ENCODE results near the gene SYNE1. TPM values are rescaled to one million over a fixed set of nuclear protein-coding genes. Genes with fewer than 3 reads are reported as not detected.

Gene SYNE1
- polyA plus RNA-seq, 1 donor from 2014 or later: 38.5 TPM

DNA sequence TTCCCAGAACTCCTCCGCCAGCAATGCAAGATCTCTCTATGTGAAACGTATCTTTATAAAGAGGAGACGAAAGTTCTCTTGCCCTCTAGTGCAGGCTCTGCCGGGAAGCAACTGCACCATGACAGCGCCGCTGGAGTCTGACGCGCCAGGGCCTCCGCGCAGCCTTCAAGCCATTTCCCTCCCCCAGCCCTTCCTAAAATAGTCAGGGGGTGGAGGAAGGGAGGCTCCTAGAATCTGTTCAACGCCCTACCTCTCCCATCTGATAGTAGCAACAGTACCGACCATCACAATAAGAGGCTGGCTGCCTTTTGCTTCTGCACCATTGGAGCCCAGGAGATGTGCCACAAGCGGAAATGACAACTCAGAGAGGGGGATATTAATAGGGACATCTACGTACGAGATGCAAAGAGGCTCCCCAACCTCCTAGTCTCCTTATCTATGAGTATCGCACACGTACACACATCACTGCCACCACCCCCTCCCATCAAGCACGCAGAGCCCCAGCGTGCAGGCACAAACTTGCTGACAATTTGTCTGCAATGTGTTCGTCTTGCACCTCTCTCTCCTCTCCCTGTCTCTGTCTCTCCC lies 1.0 kb downstream of the SYNE1 start:
- Histone ChIP-seq H3K79me2 (replicated peaks; ENCODE audit: insufficient read depth, low read length) (no peaks in the 10 kb centered on the region), H3K27ac (ENCODE audit: low read length) (peak overlapping the region; percentile 26), H2AFZ (ENCODE audit: low read depth, low read length) (peak overlapping the region; percentile 27), H3K27me3 (ENCODE audit: insufficient read depth, low read depth, low read length) (peaks cover 36% of the 10 kb centered on the region), H3F3A (ENCODE audit: insufficient read depth, low read length, poor library complexity, severe bottlenecking) (peaks cover 5% of the 10 kb centered on the region), H3K9me2 (ENCODE audit: insufficient read depth, low read length) (no peaks in the 10 kb centered on the region), H3K4me3 (ENCODE audit: low read length) (peak overlapping the region; percentile 75), H3K9me3 (ENCODE audit: low read length) (no peaks in the 10 kb centered on the region), H3K4me2 (ENCODE audit: low read length) (peak overlapping the region; percentile 62), H4K20me1 (ENCODE audit: insufficient read depth) (no peaks in the 10 kb centered on the region), H3K36me3 (ENCODE audit: insufficient read depth, low read length) (no peaks in the 10 kb centered on the region), H3K9ac (ENCODE audit: low read length) (peak overlapping the region; percentile 68)
- TF ChIP-seq, protein P1, sequence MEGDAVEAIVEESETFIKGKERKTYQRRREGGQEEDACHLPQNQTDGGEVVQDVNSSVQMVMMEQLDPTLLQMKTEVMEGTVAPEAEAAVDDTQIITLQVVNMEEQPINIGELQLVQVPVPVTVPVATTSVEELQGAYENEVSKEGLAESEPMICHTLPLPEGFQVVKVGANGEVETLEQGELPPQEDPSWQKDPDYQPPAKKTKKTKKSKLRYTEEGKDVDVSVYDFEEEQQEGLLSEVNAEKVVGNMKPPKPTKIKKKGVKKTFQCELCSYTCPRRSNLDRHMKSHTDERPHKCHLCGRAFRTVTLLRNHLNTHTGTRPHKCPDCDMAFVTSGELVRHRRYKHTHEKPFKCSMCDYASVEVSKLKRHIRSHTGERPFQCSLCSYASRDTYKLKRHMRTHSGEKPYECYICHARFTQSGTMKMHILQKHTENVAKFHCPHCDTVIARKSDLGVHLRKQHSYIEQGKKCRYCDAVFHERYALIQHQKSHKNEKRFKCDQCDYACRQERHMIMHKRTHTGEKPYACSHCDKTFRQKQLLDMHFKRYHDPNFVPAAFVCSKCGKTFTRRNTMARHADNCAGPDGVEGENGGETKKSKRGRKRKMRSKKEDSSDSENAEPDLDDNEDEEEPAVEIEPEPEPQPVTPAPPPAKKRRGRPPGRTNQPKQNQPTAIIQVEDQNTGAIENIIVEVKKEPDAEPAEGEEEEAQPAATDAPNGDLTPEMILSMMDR (IDR thresholded peaks at IDR 0.05; ENCODE audit: poor library complexity, severe bottlenecking): peak; percentile 29
- TF ChIP-seq, protein P2, sequence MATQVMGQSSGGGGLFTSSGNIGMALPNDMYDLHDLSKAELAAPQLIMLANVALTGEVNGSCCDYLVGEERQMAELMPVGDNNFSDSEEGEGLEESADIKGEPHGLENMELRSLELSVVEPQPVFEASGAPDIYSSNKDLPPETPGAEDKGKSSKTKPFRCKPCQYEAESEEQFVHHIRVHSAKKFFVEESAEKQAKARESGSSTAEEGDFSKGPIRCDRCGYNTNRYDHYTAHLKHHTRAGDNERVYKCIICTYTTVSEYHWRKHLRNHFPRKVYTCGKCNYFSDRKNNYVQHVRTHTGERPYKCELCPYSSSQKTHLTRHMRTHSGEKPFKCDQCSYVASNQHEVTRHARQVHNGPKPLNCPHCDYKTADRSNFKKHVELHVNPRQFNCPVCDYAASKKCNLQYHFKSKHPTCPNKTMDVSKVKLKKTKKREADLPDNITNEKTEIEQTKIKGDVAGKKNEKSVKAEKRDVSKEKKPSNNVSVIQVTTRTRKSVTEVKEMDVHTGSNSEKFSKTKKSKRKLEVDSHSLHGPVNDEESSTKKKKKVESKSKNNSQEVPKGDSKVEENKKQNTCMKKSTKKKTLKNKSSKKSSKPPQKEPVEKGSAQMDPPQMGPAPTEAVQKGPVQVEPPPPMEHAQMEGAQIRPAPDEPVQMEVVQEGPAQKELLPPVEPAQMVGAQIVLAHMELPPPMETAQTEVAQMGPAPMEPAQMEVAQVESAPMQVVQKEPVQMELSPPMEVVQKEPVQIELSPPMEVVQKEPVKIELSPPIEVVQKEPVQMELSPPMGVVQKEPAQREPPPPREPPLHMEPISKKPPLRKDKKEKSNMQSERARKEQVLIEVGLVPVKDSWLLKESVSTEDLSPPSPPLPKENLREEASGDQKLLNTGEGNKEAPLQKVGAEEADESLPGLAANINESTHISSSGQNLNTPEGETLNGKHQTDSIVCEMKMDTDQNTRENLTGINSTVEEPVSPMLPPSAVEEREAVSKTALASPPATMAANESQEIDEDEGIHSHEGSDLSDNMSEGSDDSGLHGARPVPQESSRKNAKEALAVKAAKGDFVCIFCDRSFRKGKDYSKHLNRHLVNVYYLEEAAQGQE (IDR thresholded peaks at IDR 0.05; ENCODE audit: borderline replicate concordance): peak; percentile 36
- TF ChIP-seq RAD21 (conservative IDR thresholded peaks at IDR 0.05): no peak
- peak; percentile 24 for TF ChIP-seq POLR2AphosphoS5 (IDR thresholded peaks at IDR 0.05)
- peak; percentile 16 for TF ChIP-seq SMC3 (conservative IDR thresholded peaks at IDR 0.05; ENCODE audit: poor library complexity)
- TF ChIP-seq EZH2 (IDR thresholded peaks at IDR 0.05; ENCODE audit: borderline replicate concordance, insufficient read depth, low read length, poor library complexity, severe bottlenecking): no peak
- no peak for TF ChIP-seq MXI1 (conservative IDR thresholded peaks at IDR 0.05; ENCODE audit: poor library complexity, severe bottlenecking)
- no peak for TF ChIP-seq TAF1 (IDR thresholded peaks at IDR 0.05; ENCODE audit: low read depth)
- no peak for TF ChIP-seq EP300 (conservative IDR thresholded peaks at IDR 0.05; ENCODE audit: poor library complexity, severe bottlenecking)

DNA sequence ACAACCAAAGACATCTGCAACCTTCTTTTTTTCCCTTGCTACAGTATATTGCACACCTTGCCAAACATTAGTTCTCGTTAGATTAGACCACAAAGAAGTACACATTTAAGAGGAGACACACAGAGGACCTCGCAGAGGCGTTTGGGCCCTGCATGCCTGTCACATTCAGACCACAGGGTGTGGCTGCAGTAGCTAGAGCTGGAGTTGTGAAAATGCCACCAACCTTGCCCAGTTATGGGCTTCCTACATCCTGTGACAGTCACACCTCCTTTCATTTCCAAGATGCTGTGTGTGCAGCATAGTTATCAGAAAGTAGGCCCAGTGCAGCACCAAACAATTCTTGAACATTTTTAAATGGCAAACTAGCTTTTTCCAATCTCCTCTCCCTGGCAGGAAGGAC lies 2.4 kb downstream of the SYNE1 start:
- no peaks in the 10 kb centered on the region for H3K79me2 ChIP-seq (replicated peaks; ENCODE audit: insufficient read depth, low read length)

More for the DNA sequence above, 2.4 kb downstream of the SYNE1 start:
- H3K27me3 ChIP-seq (ENCODE audit: insufficient read depth, low read depth, low read length): peaks cover 36% of the 10 kb centered on the region
- no peak overlapping the region for H3K9ac ChIP-seq (ENCODE audit: low read length)
- no peak overlapping the region for H3K27ac ChIP-seq (ENCODE audit: low read length)
- H4K20me1 ChIP-seq (ENCODE audit: insufficient read depth): no peaks in the 10 kb centered on the region
- no peak for TF ChIP-seq EP300 (conservative IDR thresholded peaks at IDR 0.05; ENCODE audit: poor library complexity, severe bottlenecking)
- no peak overlapping the region for H3K4me2 ChIP-seq (ENCODE audit: low read length)
- H3K4me3 ChIP-seq (ENCODE audit: low read length): no peak overlapping the region
- H3K9me2 ChIP-seq (ENCODE audit: insufficient read depth, low read length): no peaks in the 10 kb centered on the region
- H3F3A ChIP-seq (ENCODE audit: insufficient read depth, low read length, poor library complexity, severe bottlenecking): peaks cover 5% of the 10 kb centered on the region
- H3K36me3 ChIP-seq (ENCODE audit: insufficient read depth, low read length): no peaks in the 10 kb centered on the region
- H2AFZ ChIP-seq (ENCODE audit: low read depth, low read length): no peak overlapping the region
- H3K9me3 ChIP-seq (ENCODE audit: low read length): no peaks in the 10 kb centered on the region
